ENCODE measurements around the gene PARP15.

DNA sequence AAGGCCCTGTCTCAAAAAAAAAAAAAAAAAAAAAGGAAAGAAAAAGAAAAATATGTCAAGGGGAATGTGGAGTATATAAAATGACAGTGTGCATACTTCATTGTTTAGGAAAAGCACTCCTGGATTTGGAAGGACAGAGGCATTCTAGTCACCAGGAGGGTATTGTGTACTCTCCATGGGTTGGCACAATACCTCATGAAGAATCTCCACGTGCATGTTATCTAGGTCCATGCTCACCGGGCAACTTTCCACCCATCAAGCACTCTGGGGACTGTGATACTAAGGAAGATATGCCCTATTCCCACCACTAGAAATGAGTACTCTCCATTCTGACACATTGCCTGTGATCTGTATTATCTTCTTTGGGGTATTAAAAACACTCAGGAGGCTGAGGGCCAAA lies 47.3 kb upstream of the PARP15 start:
- TF ChIP-seq, protein P1, sequence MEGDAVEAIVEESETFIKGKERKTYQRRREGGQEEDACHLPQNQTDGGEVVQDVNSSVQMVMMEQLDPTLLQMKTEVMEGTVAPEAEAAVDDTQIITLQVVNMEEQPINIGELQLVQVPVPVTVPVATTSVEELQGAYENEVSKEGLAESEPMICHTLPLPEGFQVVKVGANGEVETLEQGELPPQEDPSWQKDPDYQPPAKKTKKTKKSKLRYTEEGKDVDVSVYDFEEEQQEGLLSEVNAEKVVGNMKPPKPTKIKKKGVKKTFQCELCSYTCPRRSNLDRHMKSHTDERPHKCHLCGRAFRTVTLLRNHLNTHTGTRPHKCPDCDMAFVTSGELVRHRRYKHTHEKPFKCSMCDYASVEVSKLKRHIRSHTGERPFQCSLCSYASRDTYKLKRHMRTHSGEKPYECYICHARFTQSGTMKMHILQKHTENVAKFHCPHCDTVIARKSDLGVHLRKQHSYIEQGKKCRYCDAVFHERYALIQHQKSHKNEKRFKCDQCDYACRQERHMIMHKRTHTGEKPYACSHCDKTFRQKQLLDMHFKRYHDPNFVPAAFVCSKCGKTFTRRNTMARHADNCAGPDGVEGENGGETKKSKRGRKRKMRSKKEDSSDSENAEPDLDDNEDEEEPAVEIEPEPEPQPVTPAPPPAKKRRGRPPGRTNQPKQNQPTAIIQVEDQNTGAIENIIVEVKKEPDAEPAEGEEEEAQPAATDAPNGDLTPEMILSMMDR (IDR thresholded peaks at IDR 0.05) = no peak
- no peak for TF ChIP-seq POLR2A (IDR thresholded peaks at IDR 0.05)
